T-helper 17 cell (primary cell): Measurements from ENCODE around the gene OCA2. TPM values are rescaled to one million over a fixed set of nuclear protein-coding genes. Genes with fewer than 3 reads are reported as not detected.
"Not testable (repeated sequence)": the region's sequence is repeated elsewhere in the genome, so short reads cannot be mapped to it uniquely, and the experiment has no call there.

Experiments used
- ATAC-seq: fragments of 150-1000 bp; cut with Tn5 transposase; 2 replicates; pipeline ENCODE4 v1.10.0; 2021; ENCODE audit warnings: mild to moderate bottlenecking, moderate library complexity
- DNase-seq, 3 donors: peaks; one replicate each; pipeline versions ENCODE4 v3.0.0 to v3.0.0-alpha.2; 2020 to 2021
- H3K9me3 ChIP-seq: one replicate; pipeline ENCODE4 v1.7.0; 2013; ENCODE audit warnings: low read length, mild to moderate bottlenecking; ENCODE audit not compliant: control insufficient read depth, poor library complexity, severe bottlenecking
- H3K27ac Mint-ChIP-seq: one replicate; pipeline ENCODE4 v1.8.0; 2022; ENCODE audit warnings: mild to moderate bottlenecking, moderate library complexity, mixed read lengths
- H3K27me3 Mint-ChIP-seq: one replicate; pipeline ENCODE4 v1.8.0; 2022; ENCODE audit warnings: mixed read lengths
- H3K36me3 Mint-ChIP-seq: one replicate; pipeline ENCODE4 v1.8.0; 2022; ENCODE audit warnings: low read depth, mixed read lengths
- H3K4me1 Mint-ChIP-seq: one replicate; pipeline ENCODE4 v1.8.0; 2022; ENCODE audit warnings: mild to moderate bottlenecking, mixed read lengths
- H3K4me3 Mint-ChIP-seq: one replicate; pipeline ENCODE4 v1.8.0; 2022; ENCODE audit warnings: mild to moderate bottlenecking, moderate library complexity, mixed read lengths
- total RNA-seq, 4 donors: library from RNA in 2 of 4; stranded (reverse) in 2 of 4; gene quantifications; one replicate each; pipeline ENCODE4 v1.2.3 and lab custom pipeline; 2022 to 2026

The OCA2 gene
- total RNA-seq, 2 donors from 2014 or later, result not detected

GRCh38 chr15:28017423-28017924 is 81.6 kb downstream of the OCA2 start:
- DNase-seq (no peak), ATAC-seq (no peak)
- Mint-ChIP-seq H3K36me3 (no peaks in the 10 kb centered on the region), H3K4me3 (no peak overlapping the region), H3K4me1 (no peaks in the 10 kb centered on the region), H3K27me3 (peaks cover 14% of the 10 kb centered on the region), H3K27ac (no peak overlapping the region)
- H3K9me3 ChIP-seq, result no peaks in the 10 kb centered on the region

GRCh38 chr15:28015855-28016254 is 83.3 kb downstream of the OCA2 start:
- Mint-ChIP-seq H3K27ac (no peak overlapping the region), H3K4me3 (no peak overlapping the region), H3K36me3 (no peaks in the 10 kb centered on the region), H3K4me1 (no peaks in the 10 kb centered on the region), H3K27me3 (peaks cover 14% of the 10 kb centered on the region)
- DNase-seq, result no peak
- H3K9me3 ChIP-seq, result no peaks in the 10 kb centered on the region
- no peak for ATAC-seq

GRCh38 chr15:28014623-28015200 is 84.4 kb downstream of the OCA2 start:
- Mint-ChIP-seq H3K27me3 (peaks cover 14% of the 10 kb centered on the region), H3K36me3 (no peaks in the 10 kb centered on the region), H3K4me1 (no peaks in the 10 kb centered on the region), H3K27ac (no peak overlapping the region), H3K4me3 (no peak overlapping the region)
- no peaks in the 10 kb centered on the region for H3K9me3 ChIP-seq
- no peak for DNase-seq
- no peak for ATAC-seq

GRCh38 chr15:28013976-28014375 is 85.1 kb downstream of the OCA2 start:
- no peaks in the 10 kb centered on the region for H3K9me3 ChIP-seq
- Mint-ChIP-seq H3K4me3 (no peak overlapping the region), H3K27ac (no peak overlapping the region), H3K36me3 (no peaks in the 10 kb centered on the region), H3K4me1 (no peaks in the 10 kb centered on the region), H3K27me3 (peaks cover 13% of the 10 kb centered on the region)
- DNase-seq (no peak), ATAC-seq (no peak)

GRCh38 chr15:28013480-28013879 is 85.6 kb downstream of the OCA2 start:
- ATAC-seq (no peak), DNase-seq (no peak)
- H3K9me3 ChIP-seq, result no peaks in the 10 kb centered on the region
- H3K27me3 Mint-ChIP-seq, result peaks cover 8% of the 10 kb centered on the region
- no peak overlapping the region for H3K27ac Mint-ChIP-seq
- no peaks in the 10 kb centered on the region for H3K4me1 Mint-ChIP-seq
- H3K36me3 Mint-ChIP-seq, result no peaks in the 10 kb centered on the region
- H3K4me3 Mint-ChIP-seq, result no peak overlapping the region

GRCh38 chr15:28012231-28012630 is 86.9 kb downstream of the OCA2 start:
- Mint-ChIP-seq H3K27ac (no peak overlapping the region), H3K27me3 (no peaks in the 10 kb centered on the region), H3K4me1 (no peaks in the 10 kb centered on the region), H3K36me3 (no peaks in the 10 kb centered on the region), H3K4me3 (no peak overlapping the region)
- H3K9me3 ChIP-seq, result no peaks in the 10 kb centered on the region
- ATAC-seq (no peak), DNase-seq (no peak)

GRCh38 chr15:28008175-28008574 is 90.9 kb downstream of the OCA2 start:
- H3K36me3 Mint-ChIP-seq, ATAC-seq, H3K27me3 Mint-ChIP-seq, H3K4me3 Mint-ChIP-seq, H3K4me1 Mint-ChIP-seq, DNase-seq, H3K9me3 ChIP-seq, H3K27ac Mint-ChIP-seq: not testable (repeated sequence)

GRCh38 chr15:28006116-28006905 is 92.8 kb downstream of the OCA2 start:
- H3K4me1 Mint-ChIP-seq, result no peaks in the 10 kb centered on the region
- ATAC-seq (no peak), DNase-seq (no peak)
- H3K9me3 ChIP-seq, result no peaks in the 10 kb centered on the region
- H3K27ac Mint-ChIP-seq, result no peak overlapping the region
- H3K36me3 Mint-ChIP-seq, result no peaks in the 10 kb centered on the region
- no peaks in the 10 kb centered on the region for H3K27me3 Mint-ChIP-seq
- H3K4me3 Mint-ChIP-seq, result no peak overlapping the region

GRCh38 chr15:28005004-28005527 is 94.0 kb downstream of the OCA2 start:
- Mint-ChIP-seq H3K4me3 (no peak overlapping the region), H3K4me1 (no peaks in the 10 kb centered on the region), H3K36me3 (no peaks in the 10 kb centered on the region), H3K27ac (no peak overlapping the region), H3K27me3 (no peaks in the 10 kb centered on the region)
- ATAC-seq, result no peak
- no peaks in the 10 kb centered on the region for H3K9me3 ChIP-seq
- DNase-seq, result no peak

GRCh38 chr15:28004143-28005003 is 94.7 kb downstream of the OCA2 start:
- no peak overlapping the region for H3K4me3 Mint-ChIP-seq
- H3K27ac Mint-ChIP-seq, result no peak overlapping the region

GRCh38 chr15:28003302-28004037 is 95.6 kb downstream of the OCA2 start:
- Mint-ChIP-seq H3K4me3 (no peak overlapping the region), H3K4me1 (no peaks in the 10 kb centered on the region), H3K36me3 (no peaks in the 10 kb centered on the region), H3K27ac (no peak overlapping the region), H3K27me3 (no peaks in the 10 kb centered on the region)
- H3K9me3 ChIP-seq, result no peaks in the 10 kb centered on the region
- no peak for ATAC-seq
- DNase-seq, result no peak

More at GRCh38 chr15:28004143-28005003, 94.7 kb downstream of the OCA2 start:
- no peaks in the 10 kb centered on the region for H3K27me3 Mint-ChIP-seq
- H3K36me3 Mint-ChIP-seq, result no peaks in the 10 kb centered on the region
- ATAC-seq (no peak), DNase-seq (no peak)
- no peaks in the 10 kb centered on the region for H3K9me3 ChIP-seq
- no peaks in the 10 kb centered on the region for H3K4me1 Mint-ChIP-seq

- ATAC-seq (no peak), DNase-seq (no peak)
- Mint-ChIP-seq H3K27me3 (no peaks in the 10 kb centered on the region), H3K27ac (no peak overlapping the region), H3K4me3 (no peak overlapping the region), H3K36me3 (no peaks in the 10 kb centered on the region), H3K4me1 (no peaks in the 10 kb centered on the region)
- H3K9me3 ChIP-seq, result no peaks in the 10 kb centered on the region
These were observed 96.2 kb downstream of the OCA2 start for GRCh38 chr15:28002867-28003266.
